K562 (cell line): ENCODE results near the gene SLC35A2. TPM values are rescaled to one million over a fixed set of nuclear protein-coding genes. Genes with fewer than 3 reads are reported as not detected.

Experiments used
- BHLHE40 ChIP-seq: IDR thresholded peaks from 2 replicates; pipeline ENCODE4 v1.6.1; 2011; ENCODE audit warnings: low read length, improper control_type of control experiment
- BRF2 ChIP-seq: IDR thresholded peaks from 3 replicates; pipeline ENCODE4 v1.6.1; 2011; ENCODE audit warnings: borderline replicate concordance, mild to moderate bottlenecking; ENCODE audit not compliant: insufficient read length, insufficient read depth
- CHD7 ChIP-seq: fragments of 200-600 bp; sonication (generic); IDR thresholded peaks from one replicate; pipeline ENCODE4 v1.6.1; 2012; ENCODE audit warnings: mild to moderate bottlenecking, low read depth, low read length, inconsistent platforms
- FOXA3 ChIP-seq, 2 experiments: fragments of 450-650 bp in 1 of 2; sonication (generic) in 1 of 2; formaldehyde crosslinking; IDR thresholded peaks in 1 of 2; conservative IDR thresholded peaks in 1 of 2; 2 replicates each; pipeline versions ENCODE4 v1.4.0 to v1.8.0; 2020 to 2022; ENCODE audit warnings: mild to moderate bottlenecking in 2 of 2, missing genetic modification reagents in 1 of 2
- GATAD2A ChIP-seq: fragments of 450-650 bp; IDR thresholded peaks from 2 replicates; pipeline ENCODE4 v1.6.1; 2017
- HDAC2 ChIP-seq: fragments of 450-650 bp; IDR thresholded peaks from 2 replicates; pipeline ENCODE4 v1.6.1; 2016; ENCODE audit warnings: mild to moderate bottlenecking
- LCOR ChIP-seq: sonication (generic); formaldehyde crosslinking; IDR thresholded peaks from 2 replicates; pipeline ENCODE4 v1.8.0; 2022; ENCODE audit warnings: mild to moderate bottlenecking, missing genetic modification reagents
- NFE2 ChIP-seq: IDR thresholded peaks from 2 replicates; pipeline ENCODE4 v1.6.1; 2014; ENCODE audit warnings: antibody characterized with exemption, low read depth
- ZNF584 ChIP-seq: fragments of 200-800 bp; sonication (Bioruptor generic); IDR thresholded peaks from 2 replicates; pipeline ENCODE4 v1.6.1; 2016; ENCODE audit warnings: low read depth, mild to moderate bottlenecking, missing genetic modification characterization, missing compliant biosample characterization
- ZNF668 ChIP-seq: fragments of 250-450 bp; sonication (Bioruptor Pico); IDR thresholded peaks from 2 replicates; pipeline ENCODE4 v1.8.0; 2022; ENCODE audit warnings: mild to moderate bottlenecking, inconsistent platforms
- polyA plus RNA-seq, 8 experiments: library from polyadenylated mRNA; depleted of rRNA in 4 of 8; stranded (reverse) in 5 of 8; unstranded in 3 of 8; fragments of >200 nt; fragmentation: Nextera tagmentation in 2 of 8; fragmentation: Illumina TruSeq in 1 of 8; extraction: Ambion mirVana in 2 of 8; extraction: Trizol in 1 of 8; gene quantifications; 2 replicates each; pipeline versions ENCODE4 v1.2.1 to v1.2.3, GENCODE V29; 2011 to 2014; ENCODE audit warnings: inconsistent platforms in 1 of 8, missing spikeins in 1 of 8
- total RNA-seq, 7 experiments: library from RNA; depleted of rRNA in 6 of 7; stranded (reverse); fragments of >200 nt in 6 of 7; fragmentation: Illumina TruSeq in 2 of 7; extraction: Trizol in 2 of 7; gene quantifications; 2 replicates each; pipeline versions ENCODE4 v1.2.1 to v1.2.3, GENCODE V29; 2011 to 2021; ENCODE audit warnings: low replicate concordance in 1 of 7

The SLC35A2 gene
- total and polyA plus RNA-seq, 9 of the 15 experiments (the other 6 are each of a cell fraction or from before 2014, with no cell fraction given), result 3.3 to 38.9 (median 20.0) TPM

GRCh38 chrX:48937054-48937907 lies 25.8 kb upstream of the SLC35A2 start (continued):
- TF ChIP-seq CHD7 (no peak), LCOR (CRISPR knock-in tag) (peak; percentile 73; the same call in 1 of the 2 replicates), BHLHE40 (peak; percentile 84), ZNF584 (CRISPR knock-in tag) (peak; percentile 84; the same call in 1 of the 2 replicates), NFE2 (peak; percentile 71), ZNF668 (no peak), GATAD2A (no peak), HDAC2 (no peak; the same call in 1 of the 2 replicates), FOXA3 (CRISPR knock-in tag; conservative IDR thresholded peaks at IDR 0.05 in 1 of 2, IDR thresholded peaks at IDR 0.05 in 1 of 2) (peak; percentile 99 to 100), BRF2 (no peak)
